A549 treated with dexamethasone at 1 μM for 4 hours (cell line): ENCODE data around the gene CLDN3. TPM values are rescaled to one million over a fixed set of nuclear protein-coding genes. Genes with fewer than 3 reads are reported as not detected.

Experiments used
- total RNA-seq: library from RNA; stranded (reverse); fragments of 200-300 nt; extraction: Qiagen RNA extraction; gene quantifications from 5 replicates; pipeline ENCODE4 v1.2.3, GENCODE V29; 2022

Gene CLDN3
- total RNA-seq, result 1.3 to 3.6 TPM (median 3.0 TPM) in 5 replicates

GRCh38 chr7:73770002-73770859 is at the start of gene CLDN3:
Gene CLDN3 (minus strand): TSS chr7:73770270. CDS start chr7:73770049, 221 bp downstream.

GRCh38 chr7:73738612-73739386 is 31.3 kb downstream of the CLDN3 start, which contains the start of gene ABHD11:
Gene ABHD11 (minus strand): TSS chr7:73738802. CDS start chr7:73738770, 32 bp downstream.

Other genes starting within 250 kb of the CLDN3 start
- 54.0 to 67.4 TPM (median 65.6 TPM) in 5 replicates for gene BAZ1B, start 248.0 kb downstream of the CLDN3 start, total RNA-seq
- 64.3 to 76.9 TPM (median 69.0 TPM) in 5 replicates for gene BCL7B, start 212.6 kb downstream of the CLDN3 start, total RNA-seq
- gene TBL2, start 191.7 kb downstream of the CLDN3 start, total RNA-seq, result 46.1 to 52.6 TPM (median 50.4 TPM) in 5 replicates
- gene MLXIPL, start 145.7 kb downstream of the CLDN3 start, total RNA-seq, result 1.1 to 1.6 TPM (median 1.1 TPM) in 5 replicates
- gene VPS37D, start 102.4 kb downstream of the CLDN3 start, total RNA-seq, result 3.1 to 5.0 TPM (median 4.5 TPM) in 5 replicates
- gene DNAJC30, start 86.8 kb downstream of the CLDN3 start, total RNA-seq, result 8.1 to 10.6 TPM (median 10.1 TPM) in 5 replicates
- 127 to 166 TPM (median 136 TPM) in 5 replicates for gene BUD23, start 86.7 kb downstream of the CLDN3 start, total RNA-seq
- gene STX1A, start 50.6 kb downstream of the CLDN3 start, total RNA-seq, result 50.9 to 77.3 TPM (median 74.1 TPM) in 5 replicates
- gene ABHD11, start 31.5 kb downstream of the CLDN3 start, total RNA-seq, result 17.2 to 24.8 TPM (median 22.6 TPM) in 5 replicates
- gene CLDN4, start 60.7 kb upstream of the CLDN3 start, total RNA-seq, result 4.3 to 6.0 TPM (median 4.8 TPM) in 5 replicates
- gene METTL27, start 72.2 kb upstream of the CLDN3 start, total RNA-seq, result 6.8 to 10.4 TPM (median 10.2 TPM) in 5 replicates
- gene TMEM270, start 90.9 kb upstream of the CLDN3 start, total RNA-seq, result 0.11 to 0.25 TPM (median 0.21 TPM) in 5 replicates